Nephron (organoid): ENCODE results near the gene TMEM244.
"Not testable (repeated sequence)": the region's sequence is repeated elsewhere in the genome, so short reads cannot be mapped to it uniquely, and the experiment has no call there.

ENCODE experiments used
- H3K27ac Mint-ChIP-seq, 3 experiments: 2 replicates each; pipeline ENCODE4 v1.8.0; 2020; ENCODE audit warnings: mixed read lengths in 3 of 3, mild to moderate bottlenecking in 2 of 3, moderate library complexity in 1 of 3
- H3K27me3 Mint-ChIP-seq: 2 replicates; pipeline ENCODE4 v1.8.0; 2021; ENCODE audit warnings: low read depth, mild to moderate bottlenecking, moderate library complexity, mixed read lengths
- H3K36me3 Mint-ChIP-seq: 2 replicates; pipeline ENCODE4 v1.8.0; 2020; ENCODE audit warnings: low read depth, mixed read lengths
- H3K4me1 Mint-ChIP-seq: 2 replicates; pipeline ENCODE4 v1.8.0; 2020; ENCODE audit warnings: mixed read lengths
- H3K4me3 Mint-ChIP-seq, 3 experiments: 2 replicates each; pipeline ENCODE4 v1.8.0; 2020; ENCODE audit warnings: mild to moderate bottlenecking in 3 of 3, mixed read lengths in 3 of 3, moderate library complexity in 2 of 3
- H3K9me3 Mint-ChIP-seq: 2 replicates; pipeline ENCODE4 v1.8.0; 2020; ENCODE audit warnings: mixed read lengths
- CTCF ChIP-seq, 3 experiments: fragments of 200-600 bp; sonication (generic); IDR thresholded peaks; one replicate each; pipeline ENCODE4 v1.5.0; 2021; ENCODE audit warnings: antibody characterized with exemption in 3 of 3; ENCODE audit not compliant: unreplicated experiment in 3 of 3

TMEM244 gene

DNA sequence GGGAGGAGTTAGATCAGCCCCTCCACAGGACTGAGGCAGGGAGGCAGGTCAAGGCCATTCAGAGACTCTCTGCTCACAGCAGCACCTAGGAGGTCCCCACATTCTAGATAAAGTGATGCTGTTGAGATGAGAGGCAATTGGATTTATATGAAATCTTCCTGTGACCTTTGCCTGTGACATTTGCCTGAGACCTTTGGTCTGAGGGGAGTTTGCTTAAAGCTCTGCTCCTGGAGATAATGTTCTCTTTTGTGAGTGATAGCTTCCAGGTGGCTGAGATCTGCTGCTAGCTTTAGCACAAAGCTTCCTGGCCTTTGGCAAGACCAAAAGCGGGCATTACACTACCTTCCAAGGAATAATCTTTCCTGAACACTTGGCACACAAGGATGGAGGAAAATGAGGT, 43.3 kb downstream of the TMEM244 start:
- Mint-ChIP-seq H3K36me3 (no peaks in the 10 kb centered on the region), H3K27me3 (no peaks in the 10 kb centered on the region), H3K27ac (no peak overlapping the region), H3K4me1 (no peaks in the 10 kb centered on the region), H3K4me3 (no peak overlapping the region), H3K9me3 (no peaks in the 10 kb centered on the region)
- TF ChIP-seq CTCF (IDR thresholded peaks at IDR 0.05; ENCODE audit: unreplicated experiment in 3 of 3) = no peak

DNA sequence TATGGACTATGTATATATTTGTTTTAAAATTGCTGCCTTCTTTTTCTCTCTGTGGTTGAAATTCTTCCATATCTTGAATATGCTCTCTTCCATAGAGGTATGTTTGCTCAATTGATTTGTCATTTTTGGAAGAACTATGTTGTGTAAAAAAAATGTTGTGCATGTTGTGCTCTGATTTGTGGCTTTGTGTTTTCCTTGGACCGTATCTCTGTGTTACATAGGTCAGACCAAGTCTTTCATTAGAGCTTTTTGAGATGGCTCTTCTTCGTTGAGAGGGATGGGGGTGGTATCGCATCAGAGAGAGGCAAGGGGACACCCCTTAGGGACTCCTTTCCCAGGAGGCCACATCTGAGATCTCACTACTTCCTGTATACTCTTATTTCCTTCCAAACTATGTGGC, 43.8 kb downstream of the TMEM244 start:
- TF ChIP-seq CTCF (IDR thresholded peaks at IDR 0.05; ENCODE audit: unreplicated experiment in 3 of 3) = no peak
- Mint-ChIP-seq H3K4me3 (no peak overlapping the region), H3K36me3 (no peaks in the 10 kb centered on the region), H3K27ac (no peak overlapping the region), H3K4me1 (no peaks in the 10 kb centered on the region), H3K27me3 (no peaks in the 10 kb centered on the region), H3K9me3 (no peaks in the 10 kb centered on the region)

- peaks cover 17% of the 10 kb centered on the region for H3K9me3 Mint-ChIP-seq
- no peak overlapping the region for H3K27ac Mint-ChIP-seq
- no peaks in the 10 kb centered on the region for H3K27me3 Mint-ChIP-seq
- no peaks in the 10 kb centered on the region for H3K4me1 Mint-ChIP-seq
- H3K4me3 Mint-ChIP-seq = no peak overlapping the region
- no peaks in the 10 kb centered on the region for H3K36me3 Mint-ChIP-seq
- TF ChIP-seq CTCF (IDR thresholded peaks at IDR 0.05; ENCODE audit: unreplicated experiment in 3 of 3) = no peak
Observed at GRCh38 chr6:129812145-129812777, 48.9 kb downstream of the TMEM244 start.

DNA sequence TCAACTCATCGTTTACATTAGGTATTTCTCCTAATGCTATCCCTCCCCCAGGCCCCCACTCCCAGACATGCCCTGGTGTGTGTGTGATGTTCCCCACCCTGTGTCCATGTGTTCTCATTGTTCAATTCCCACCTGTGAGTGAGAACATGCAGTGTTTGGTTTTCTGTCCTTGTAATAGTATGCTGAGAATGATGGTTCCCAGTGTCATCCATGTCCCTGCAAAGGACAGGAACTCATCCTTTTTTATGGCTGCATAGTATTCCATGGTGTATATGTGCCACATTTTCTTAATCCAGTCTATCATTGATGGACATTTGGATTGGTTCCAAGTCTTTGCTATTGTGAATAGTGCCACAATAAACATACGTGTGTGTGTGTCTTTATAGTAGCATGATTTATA, 54.0 kb downstream of the TMEM244 start:
- H3K27ac Mint-ChIP-seq, H3K4me3 Mint-ChIP-seq, H3K36me3 Mint-ChIP-seq, H3K4me1 Mint-ChIP-seq, H3K27me3 Mint-ChIP-seq: not testable (repeated sequence)
- H3K9me3 Mint-ChIP-seq = peaks cover 36% of the 10 kb centered on the region

- H3K27ac Mint-ChIP-seq, H3K27me3 Mint-ChIP-seq, H3K4me1 Mint-ChIP-seq, H3K4me3 Mint-ChIP-seq, H3K36me3 Mint-ChIP-seq: not testable (repeated sequence)
- peaks cover 28% of the 10 kb centered on the region for H3K9me3 Mint-ChIP-seq
Observed at GRCh38 chr6:129802920-129803319, 58.2 kb downstream of the TMEM244 start.

DNA sequence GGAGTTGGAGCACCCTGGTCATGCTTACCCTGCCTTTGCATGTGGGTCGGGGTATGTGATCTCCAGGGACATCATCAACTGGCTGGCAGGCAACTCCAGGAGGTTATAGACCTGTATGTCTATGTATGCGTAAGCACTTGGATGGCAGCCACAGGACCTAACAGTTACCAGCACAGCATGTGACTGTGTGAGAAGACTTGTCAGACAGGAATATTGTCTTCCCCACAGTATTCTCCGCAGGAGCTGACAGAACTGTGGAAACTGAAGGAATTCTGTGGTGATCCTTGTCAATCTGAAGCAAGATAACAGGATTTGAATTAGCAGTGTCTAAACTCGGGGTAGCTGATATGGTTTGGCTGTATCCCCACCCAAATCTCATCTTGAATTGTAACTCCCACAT, 59.2 kb downstream of the TMEM244 start:
- peaks cover 5% of the 10 kb centered on the region for H3K27me3 Mint-ChIP-seq
- no peak for TF ChIP-seq CTCF (IDR thresholded peaks at IDR 0.05; ENCODE audit: unreplicated experiment in 3 of 3)
- H3K4me1 Mint-ChIP-seq = no peaks in the 10 kb centered on the region
- H3K27ac Mint-ChIP-seq = no peak overlapping the region
- H3K36me3 Mint-ChIP-seq = no peaks in the 10 kb centered on the region
- H3K9me3 Mint-ChIP-seq = peaks cover 23% of the 10 kb centered on the region
- H3K4me3 Mint-ChIP-seq = no peak overlapping the region

- Mint-ChIP-seq H3K4me3 (no peak overlapping the region), H3K4me1 (peaks cover under 1% of the 10 kb centered on the region), H3K36me3 (no peaks in the 10 kb centered on the region), H3K27ac (no peak overlapping the region), H3K9me3 (no peaks in the 10 kb centered on the region), H3K27me3 (peaks cover 17% of the 10 kb centered on the region)
- no peak for TF ChIP-seq CTCF (IDR thresholded peaks at IDR 0.05; ENCODE audit: unreplicated experiment in 3 of 3)
Observed at GRCh38 chr6:129795261-129795660, 65.9 kb downstream of the TMEM244 start.
